GM18505 (cell line): ENCODE results near the gene MRGPRD.

Experiments
- ATAC-seq: cut with Tn5 transposase; IDR thresholded peaks from one replicate; pipeline ENCODE4 v1.9.1; 2021; ENCODE audit not compliant: unreplicated experiment
- POLR2A ChIP-seq: IDR thresholded peaks from 4 replicates; pipeline ENCODE4 v1.6.1; 2011; ENCODE audit warnings: borderline replicate concordance; ENCODE audit not compliant: insufficient read depth, insufficient read length; ENCODE audit errors: extremely low read depth

The MRGPRD gene

DNA sequence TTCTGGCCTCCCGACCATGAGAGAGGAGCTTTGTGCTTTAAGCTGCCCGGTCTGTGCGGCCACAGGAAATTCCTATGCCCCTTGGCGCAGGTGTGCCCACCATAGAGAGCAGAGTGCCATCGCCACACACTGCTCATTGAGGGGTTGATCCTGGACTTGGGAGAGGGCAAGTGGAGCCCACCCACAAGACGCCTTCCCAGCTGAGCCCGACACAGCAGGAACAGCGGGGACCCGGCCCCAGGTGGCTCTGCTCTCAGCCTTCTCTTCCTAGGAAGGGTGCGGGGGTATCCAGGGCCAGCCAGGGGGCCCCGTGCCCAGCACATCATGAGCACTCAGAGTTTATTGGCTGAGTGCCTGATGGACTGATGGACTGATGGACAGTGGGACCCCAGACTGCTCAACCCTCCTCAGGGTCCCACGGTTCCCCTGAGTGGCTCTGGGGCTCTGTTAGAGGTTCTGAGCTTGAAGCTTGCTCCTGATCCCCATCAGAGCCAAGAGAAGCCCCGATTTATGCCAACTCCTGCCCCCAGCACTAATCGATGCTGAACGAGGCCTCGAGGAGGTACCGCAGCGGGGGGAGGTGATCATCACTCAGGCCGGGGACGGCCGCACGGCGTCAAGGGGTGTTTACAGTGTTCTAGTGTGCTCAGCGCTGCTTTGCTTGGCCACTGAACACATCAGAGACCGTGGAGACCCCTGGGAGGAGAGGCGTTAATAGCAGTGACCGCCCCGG lies 13.5 kb upstream of the MRGPRD start:
- ATAC-seq = no peak
- TF ChIP-seq POLR2A = no peak

DNA sequence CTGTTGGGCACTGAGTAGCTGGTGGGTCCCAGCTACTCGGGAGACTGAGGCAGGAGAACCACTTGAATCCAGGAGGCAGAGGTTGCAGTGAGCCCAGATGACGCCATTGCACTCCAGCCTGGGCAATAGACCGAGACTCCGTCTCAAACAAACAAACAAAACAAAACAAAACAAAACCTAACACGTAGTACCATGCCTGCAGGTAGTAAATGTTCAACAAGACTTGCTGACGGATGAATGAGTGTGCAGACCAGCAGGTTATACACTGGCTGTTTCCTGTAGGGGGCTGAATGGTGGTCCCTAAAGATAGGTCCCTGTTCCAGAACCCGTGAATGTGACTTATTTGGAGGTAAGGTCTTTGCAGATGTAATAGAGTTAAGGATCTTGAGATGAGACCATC lies 12.8 kb upstream of the MRGPRD start:
- no peak for ATAC-seq

DNA sequence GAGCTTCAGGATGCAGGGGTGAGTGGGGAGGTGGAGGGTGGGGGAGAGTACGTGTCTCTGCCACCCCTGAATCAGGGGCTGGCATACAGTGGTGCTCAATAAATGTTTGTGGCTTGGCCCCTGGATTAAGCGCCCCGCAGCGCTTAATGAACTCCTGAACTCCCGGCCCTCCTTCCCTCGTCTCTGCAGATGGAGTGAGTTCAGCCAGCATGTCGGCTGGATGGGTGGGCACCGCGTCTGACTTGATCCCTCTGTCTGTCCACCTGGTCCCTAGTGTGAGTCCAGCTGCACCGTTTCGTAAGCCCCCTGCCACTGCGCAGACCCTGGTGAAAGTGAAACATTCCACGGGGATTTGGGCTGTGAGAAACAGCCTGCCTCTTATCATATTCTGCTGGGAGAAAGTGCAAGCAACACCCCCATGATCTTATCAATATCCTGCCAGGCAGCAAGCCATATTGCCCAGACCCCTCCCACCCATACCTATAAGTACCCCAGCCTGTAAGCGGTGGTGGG lies 12.0 kb upstream of the MRGPRD start:
- ATAC-seq = no peak
- TF ChIP-seq POLR2A = no peak

More for the DNA sequence above, 12.8 kb upstream of the MRGPRD start:
- no peak for TF ChIP-seq POLR2A

DNA sequence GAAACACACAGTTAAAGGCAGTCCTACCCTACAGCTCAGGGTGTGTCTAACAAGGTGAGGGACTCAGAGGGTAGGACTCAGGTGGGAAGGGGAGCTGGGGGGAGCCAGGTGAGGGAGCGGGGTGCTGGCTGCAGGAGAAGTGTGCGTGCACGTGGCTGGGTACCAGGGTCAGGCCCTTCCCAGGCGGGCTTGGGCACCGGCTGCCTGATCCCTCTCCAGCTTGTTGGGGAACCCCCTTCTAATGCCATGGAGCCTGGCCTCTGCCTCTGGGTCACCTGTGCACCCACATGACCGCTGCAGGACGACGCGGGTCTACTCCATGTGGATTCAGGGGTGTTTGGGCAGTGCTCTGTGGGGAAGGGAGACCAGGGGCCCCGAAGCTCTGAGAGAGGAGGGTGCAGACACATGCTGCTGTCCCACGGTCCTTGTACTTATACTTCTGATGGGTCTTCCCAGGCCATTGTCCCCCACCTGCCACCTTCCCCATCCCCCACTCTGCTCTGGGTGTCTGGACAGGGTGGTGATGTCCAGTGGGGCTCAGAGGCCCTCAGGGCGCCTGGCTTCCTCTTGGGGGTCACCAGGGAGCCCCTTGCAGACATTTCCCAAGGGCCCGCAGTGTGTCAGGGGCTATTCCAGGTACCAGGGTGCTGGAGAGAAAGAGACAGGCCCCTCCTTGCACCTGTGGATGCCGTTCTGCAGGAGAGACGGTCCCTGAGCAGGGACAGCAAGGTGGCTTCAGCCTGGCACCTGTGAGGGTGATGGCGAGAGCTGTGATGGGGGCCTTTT lies 10.4 kb upstream of the MRGPRD start:
- ATAC-seq = no peak
- no peak for TF ChIP-seq POLR2A

DNA sequence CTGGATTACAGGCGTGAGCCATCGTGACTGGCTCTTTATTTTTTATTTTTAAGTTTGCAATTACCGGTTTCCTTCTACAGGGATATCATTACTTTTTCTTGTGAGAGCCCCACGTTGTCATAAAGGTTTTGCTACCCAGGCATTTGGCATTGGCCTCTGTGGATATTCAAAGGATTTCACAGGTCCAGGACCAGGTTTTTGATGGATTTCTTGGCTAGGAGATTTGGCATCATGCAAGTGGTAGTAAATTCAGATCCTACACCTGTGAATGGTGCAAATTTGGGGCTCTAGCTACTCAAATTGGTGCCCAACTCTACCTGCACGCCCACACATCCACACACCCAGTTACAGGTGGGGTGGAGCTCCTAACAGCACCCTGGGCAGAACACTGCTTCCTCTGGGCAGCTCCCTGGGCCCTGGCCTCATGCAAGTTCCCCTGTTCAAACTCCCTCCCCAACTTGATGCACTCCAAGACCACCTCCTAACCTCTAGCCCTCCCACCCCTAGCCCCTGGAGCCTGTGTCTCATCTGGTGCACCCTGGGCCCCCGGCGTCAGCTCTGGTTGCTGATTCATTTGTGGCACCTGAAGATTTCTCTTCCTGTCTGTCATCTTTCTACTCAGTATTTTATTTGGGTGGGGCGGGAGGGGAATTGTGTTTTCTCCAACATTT lies 9.3 kb upstream of the MRGPRD start:
- no peak for ATAC-seq

DNA sequence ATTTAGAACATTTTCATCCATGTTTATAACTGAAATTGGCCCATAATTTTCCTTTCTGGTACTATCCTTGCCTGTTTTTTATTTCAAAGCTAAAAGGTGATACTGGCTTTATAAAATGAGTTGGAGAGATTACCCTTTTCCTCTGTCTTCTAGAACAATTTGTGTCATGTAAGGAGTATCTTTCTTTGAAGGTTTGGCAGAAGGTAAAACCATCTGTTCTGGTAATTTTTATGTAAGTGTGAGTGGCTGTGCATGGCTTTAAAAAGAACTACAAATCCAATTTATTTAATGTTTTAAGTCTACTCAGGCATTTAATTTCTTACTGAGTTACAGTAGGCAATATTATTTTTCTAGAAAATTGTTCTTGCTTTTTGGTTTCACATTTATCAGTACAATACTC lies 7.7 kb upstream of the MRGPRD start:
- no peak for ATAC-seq
- TF ChIP-seq POLR2A = no peak

More for the DNA sequence above, 9.3 kb upstream of the MRGPRD start:
- TF ChIP-seq POLR2A = no peak

DNA sequence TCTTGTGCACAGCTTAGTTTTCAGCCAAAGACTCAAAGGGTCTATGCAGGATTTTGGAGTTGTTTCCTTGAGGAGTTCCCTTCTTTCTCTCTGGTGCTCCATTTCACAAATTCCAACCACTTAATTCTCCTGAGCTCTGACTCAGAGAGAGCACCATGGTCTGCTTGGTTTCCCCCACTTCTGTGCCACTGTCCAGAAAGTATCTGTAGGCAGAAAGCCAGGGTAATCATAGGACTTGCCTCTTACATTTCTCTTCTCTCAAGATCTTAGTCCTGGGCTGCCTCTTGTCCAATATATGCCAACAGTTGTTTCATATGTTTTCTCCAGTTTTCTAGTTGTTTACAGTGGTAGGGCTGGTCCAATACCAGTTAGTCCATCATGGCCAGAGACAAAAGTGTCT lies 6.4 kb upstream of the MRGPRD start:
- no peak for ATAC-seq
- TF ChIP-seq POLR2A = no peak

DNA sequence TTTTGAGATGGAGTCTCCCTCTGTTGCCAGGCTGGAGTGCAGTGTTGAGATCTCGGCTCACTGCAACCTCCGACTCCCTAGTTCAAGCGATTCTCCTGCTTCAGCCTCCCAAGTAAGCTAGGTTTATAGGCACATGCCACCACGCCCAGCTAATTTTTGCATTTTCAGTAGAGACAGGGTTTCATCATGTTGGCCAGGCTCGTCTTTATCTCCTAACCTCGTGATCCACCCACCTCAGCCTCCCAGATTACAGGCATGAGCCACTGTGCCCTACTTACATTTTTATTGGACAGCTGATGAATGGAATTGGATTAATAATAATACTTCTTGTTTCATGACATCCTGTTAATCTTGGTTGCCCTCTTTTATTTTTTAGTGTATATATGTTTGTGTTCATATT lies 3.0 kb upstream of the MRGPRD start:
- TF ChIP-seq POLR2A = no peak
- no peak for ATAC-seq

DNA sequence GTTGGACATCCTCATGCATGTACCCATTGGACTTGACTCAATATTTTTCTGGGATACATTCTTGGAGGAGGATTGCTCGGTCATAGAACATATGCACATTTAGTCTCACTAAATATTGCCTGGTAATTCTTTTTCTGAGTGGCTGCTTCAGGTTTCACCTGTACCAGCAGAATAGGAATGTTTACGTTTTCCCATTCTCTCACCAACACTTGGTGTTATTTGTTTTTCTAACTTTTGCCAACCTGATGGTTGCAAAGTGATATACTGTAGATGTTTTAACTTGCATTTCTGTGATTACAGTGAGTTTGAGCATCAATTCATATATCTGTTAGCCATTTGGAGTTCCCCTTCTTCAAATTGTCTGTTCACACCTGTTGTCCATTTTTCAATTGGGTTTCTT lies 1.3 kb upstream of the MRGPRD start:
- no peak for TF ChIP-seq POLR2A
- ATAC-seq = no peak

DNA sequence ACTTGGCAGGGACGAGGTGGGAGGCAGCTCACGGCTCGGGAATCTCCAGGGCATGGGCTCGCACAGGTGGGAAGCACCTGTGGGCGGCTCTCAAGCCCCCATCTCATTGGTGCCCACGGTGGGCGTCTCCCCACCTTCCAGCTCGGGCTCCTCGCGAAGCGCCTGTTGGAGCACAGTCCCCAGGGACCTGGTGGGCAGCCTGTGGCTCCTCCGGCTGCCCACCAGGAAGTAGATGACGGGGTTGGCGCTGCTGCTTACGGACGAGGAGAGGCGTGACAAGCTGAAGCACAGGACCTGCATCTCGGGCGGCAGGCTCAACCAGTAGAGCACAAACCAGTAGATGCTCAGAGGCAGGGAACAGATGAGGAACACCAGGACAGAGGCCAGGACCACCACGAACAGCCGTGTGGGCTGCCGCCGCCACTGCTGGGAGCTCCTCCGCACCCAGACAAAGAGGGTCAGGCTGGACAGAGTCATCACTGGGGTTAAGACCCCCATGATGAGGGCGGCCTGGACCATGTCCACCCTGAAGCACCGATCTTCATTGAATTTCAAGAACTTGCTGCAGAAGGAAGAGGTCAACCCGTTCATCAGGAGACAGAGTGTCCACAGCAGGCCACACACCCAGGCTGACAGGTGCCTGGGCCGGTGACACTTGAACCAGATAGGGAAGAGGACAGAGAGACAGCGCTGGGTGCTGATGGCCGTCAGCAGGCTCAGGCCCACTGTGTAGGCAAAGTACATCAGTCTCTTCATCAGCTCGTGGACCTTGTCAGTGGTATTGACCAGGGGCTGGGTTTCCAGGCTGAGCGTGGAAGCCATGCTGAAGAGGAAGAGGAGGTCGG lies 633 bp downstream of the MRGPRD start:
- ATAC-seq = no peak
- no peak for TF ChIP-seq POLR2A

DNA sequence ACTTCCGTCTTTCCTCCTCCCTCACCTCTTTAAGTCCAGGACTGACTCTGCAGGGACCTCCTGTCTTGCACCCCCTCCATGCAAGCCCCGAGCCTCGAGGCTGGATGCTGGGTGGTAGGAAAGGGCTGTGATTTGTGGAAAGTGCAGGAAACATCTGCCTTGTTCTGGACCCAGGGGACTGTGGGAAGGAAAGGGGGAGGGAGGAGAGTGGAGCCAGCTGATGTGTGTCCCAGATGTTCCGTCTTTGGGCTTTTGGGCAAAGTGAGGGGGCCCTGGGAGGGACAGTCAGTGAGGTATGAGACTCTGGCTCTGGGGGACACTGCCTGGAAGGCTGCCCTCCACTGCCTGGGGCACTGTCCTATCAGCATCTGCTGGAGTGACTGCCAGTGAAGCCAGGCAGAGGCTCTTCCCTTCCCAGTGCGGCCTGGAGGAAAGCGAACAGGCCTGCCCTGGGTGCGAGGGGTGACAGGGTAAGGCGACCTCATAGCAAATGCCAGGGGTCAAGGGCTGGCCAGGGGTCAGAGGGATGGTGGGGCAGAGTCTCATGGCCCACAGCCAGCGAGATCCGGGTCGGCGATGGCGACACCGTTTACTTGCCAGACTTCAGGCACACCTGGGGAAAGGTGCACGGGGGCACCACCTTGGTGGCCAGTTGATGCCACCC lies 1.7 kb downstream of the MRGPRD start:
- no peak for TF ChIP-seq POLR2A
- ATAC-seq = no peak

DNA sequence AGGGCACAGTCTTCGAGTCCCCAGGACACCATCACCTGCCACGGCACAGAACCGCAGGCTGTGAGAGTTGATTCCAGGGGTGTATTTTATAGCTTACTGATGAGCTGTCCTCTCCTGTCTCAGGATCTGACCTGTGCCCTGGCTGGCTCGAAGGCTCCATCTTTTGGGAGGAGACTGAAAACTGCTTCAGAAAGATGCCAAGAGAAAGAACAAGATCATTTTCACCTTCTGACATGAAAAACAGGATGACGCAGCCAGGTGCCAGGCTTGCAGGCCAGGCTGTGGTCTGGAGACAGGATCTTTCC lies 2.2 kb downstream of the MRGPRD start:
- TF ChIP-seq POLR2A = no peak
- no peak for ATAC-seq
